HepG2 (cell line): ENCODE measurements around the gene PAM16. TPM values are rescaled to one million over a fixed set of nuclear protein-coding genes. Genes with fewer than 3 reads are reported as not detected.
A peak's percentile ranks its signal among the peaks of the same experiment; 100 is the strongest.

Experiments used
- CBX1 ChIP-seq: IDR thresholded peaks from one replicate; pipeline ENCODE4 v1.6.1; 2016; ENCODE audit warnings: antibody characterized with exemption, low read depth
- GATAD1 ChIP-seq: IDR thresholded peaks from 2 replicates; pipeline ENCODE4 v1.6.1; 2016; ENCODE audit warnings: missing genetic modification reagents, missing compliant biosample characterization
- GATAD2A ChIP-seq: IDR thresholded peaks from 2 replicates; pipeline ENCODE4 v1.6.1; 2016
- NR2F2 ChIP-seq: IDR thresholded peaks from 2 replicates; pipeline ENCODE4 v1.6.1; 2012; ENCODE audit warnings: low read depth, inconsistent platforms, borderline replicate concordance
- PRMT3 ChIP-seq: sonication (generic); formaldehyde crosslinking; IDR thresholded peaks from 2 replicates; pipeline ENCODE4 v1.8.1; 2022; ENCODE audit warnings: low read depth, mild to moderate bottlenecking, moderate library complexity, missing genetic modification reagents, borderline replicate concordance
- SMAD3 ChIP-seq: sonication (generic); formaldehyde crosslinking; IDR thresholded peaks from 2 replicates; pipeline ENCODE4 v1.4.0; 2020; ENCODE audit warnings: missing genetic modification reagents
- ZBTB3 ChIP-seq: sonication (generic); formaldehyde crosslinking; IDR thresholded peaks from 2 replicates; pipeline ENCODE4 v1.4.0; 2020; ENCODE audit warnings: low read depth, mild to moderate bottlenecking, moderate library complexity, missing genetic modification reagents, borderline replicate concordance
- ZFX ChIP-seq: sonication (generic); formaldehyde crosslinking; IDR thresholded peaks from 2 replicates; pipeline ENCODE4 v1.4.0; 2020; ENCODE audit warnings: mild to moderate bottlenecking, low read depth, missing genetic modification reagents, moderate library complexity
- ZNF430 ChIP-seq: sonication (generic); formaldehyde crosslinking; IDR thresholded peaks from 2 replicates; pipeline ENCODE4 v1.9.0; 2021; ENCODE audit warnings: mild to moderate bottlenecking, missing genetic modification reagents
- ZNF605 ChIP-seq: sonication (generic); formaldehyde crosslinking; IDR thresholded peaks from 2 replicates; pipeline ENCODE4 v1.8.0; 2022; ENCODE audit warnings: mild to moderate bottlenecking, missing genetic modification reagents
- ZNF792 ChIP-seq: IDR thresholded peaks from 2 replicates; pipeline ENCODE4 v1.6.1; 2016
- polyA plus RNA-seq, 8 experiments: library from polyadenylated mRNA; depleted of rRNA in 3 of 8; stranded (reverse) in 7 of 8; unstranded in 1 of 8; fragments of >200 nt; fragmentation: Illumina TruSeq in 4 of 8; extraction: Trizol in 4 of 8; gene quantifications; 2 replicates each; pipeline versions ENCODE4 v1.2.1 to v1.2.3, GENCODE V29; 2011 to 2016; ENCODE audit warnings: low read depth in 4 of 8, missing spikeins in 1 of 8, mixed read lengths in 1 of 8; ENCODE audit not compliant: insufficient read depth in 1 of 8
- total RNA-seq, 5 experiments: library from RNA; depleted of rRNA; stranded (reverse); fragments of >200 nt; fragmentation: Illumina TruSeq; extraction: Trizol; gene quantifications; 2 replicates each; pipeline ENCODE4 v1.2.3, GENCODE V29; 2016; ENCODE audit warnings: low read depth in 1 of 5
- TF ChIP-seq, protein P1 (sequence below): IDR thresholded peaks from 2 replicates; pipeline ENCODE4 v1.6.1; 2012; ENCODE audit warnings: inconsistent platforms
- TF ChIP-seq, protein P2 (sequence below): IDR thresholded peaks from 2 replicates; pipeline ENCODE4 v1.6.1; 2016; ENCODE audit warnings: low read depth, control low read depth
- TF ChIP-seq, protein P3 (sequence below): sonication (generic); formaldehyde crosslinking; IDR thresholded peaks from 2 replicates; pipeline ENCODE4 v1.4.0; 2020; ENCODE audit warnings: missing genetic modification reagents
- TF ChIP-seq, protein P4 (sequence below): IDR thresholded peaks from 2 replicates; pipeline ENCODE4 v1.6.1; 2018; ENCODE audit warnings: missing genetic modification reagents, mild to moderate bottlenecking, missing compliant biosample characterization
- TF ChIP-seq, protein P5 (sequence below): sonication (generic); formaldehyde crosslinking; IDR thresholded peaks from 2 replicates; pipeline ENCODE4 v1.5.0; 2020; ENCODE audit warnings: mild to moderate bottlenecking, missing genetic modification reagents
- TF ChIP-seq, protein P6 (sequence below): IDR thresholded peaks from 2 replicates; pipeline ENCODE4 v1.6.1; 2016; ENCODE audit warnings: low read depth, borderline replicate concordance

Gene PAM16
- total and polyA plus RNA-seq, 2 of the 13 experiments (the other 11 are each of a cell fraction or from before 2014, with no cell fraction given) = 51.5 to 51.8 TPM

DNA sequence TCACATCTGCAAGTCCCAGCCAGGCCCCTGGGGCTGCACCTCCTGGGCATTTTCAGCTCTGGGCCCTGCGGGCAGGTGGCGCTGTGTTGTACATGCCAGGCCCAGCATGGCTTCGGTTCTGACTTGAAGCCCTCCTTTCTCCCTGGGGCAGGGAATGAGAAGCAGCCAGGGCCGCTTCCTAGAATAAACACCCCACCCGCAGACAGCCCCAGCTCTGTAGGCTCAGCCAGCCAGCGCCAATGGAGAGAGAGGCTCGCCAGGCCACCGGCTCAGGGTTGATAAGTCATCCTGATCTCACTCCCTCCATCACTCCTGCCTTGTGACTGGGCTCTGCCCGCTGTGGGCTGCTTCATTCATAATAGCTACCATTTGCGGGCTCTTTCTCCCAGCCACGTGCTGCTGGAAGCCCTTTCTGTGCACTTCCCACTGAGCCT lies 41.3 kb downstream of the PAM16 start (continued):
- TF ChIP-seq CBX1 (no peak), PRMT3 (CRISPR knock-in tag) (no peak), GATAD1 (CRISPR knock-in tag) (peak; percentile 53; the same call in 1 of the 2 replicates), ZBTB3 (CRISPR knock-in tag) (no peak), SMAD3 (CRISPR knock-in tag) (no peak), ZNF430 (CRISPR knock-in tag) (peak; percentile 27; the same call in 1 of the 2 replicates), ZFX (CRISPR knock-in tag) (peak; percentile 69), NR2F2 (peak; percentile 21; the same call in 1 of the 2 replicates), GATAD2A (peak; percentile 47; the same call in 1 of the 2 replicates), ZNF792 (0 out of 2 replicates have a peak, but pooled peaks have one; percentile 43), ZNF605 (CRISPR knock-in tag) (peak; percentile 73; the same call in 1 of the 2 replicates)
- TF ChIP-seq, protein P1, sequence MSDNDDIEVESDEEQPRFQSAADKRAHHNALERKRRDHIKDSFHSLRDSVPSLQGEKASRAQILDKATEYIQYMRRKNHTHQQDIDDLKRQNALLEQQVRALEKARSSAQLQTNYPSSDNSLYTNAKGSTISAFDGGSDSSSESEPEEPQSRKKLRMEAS = peak; percentile 72
- TF ChIP-seq, protein P2, sequence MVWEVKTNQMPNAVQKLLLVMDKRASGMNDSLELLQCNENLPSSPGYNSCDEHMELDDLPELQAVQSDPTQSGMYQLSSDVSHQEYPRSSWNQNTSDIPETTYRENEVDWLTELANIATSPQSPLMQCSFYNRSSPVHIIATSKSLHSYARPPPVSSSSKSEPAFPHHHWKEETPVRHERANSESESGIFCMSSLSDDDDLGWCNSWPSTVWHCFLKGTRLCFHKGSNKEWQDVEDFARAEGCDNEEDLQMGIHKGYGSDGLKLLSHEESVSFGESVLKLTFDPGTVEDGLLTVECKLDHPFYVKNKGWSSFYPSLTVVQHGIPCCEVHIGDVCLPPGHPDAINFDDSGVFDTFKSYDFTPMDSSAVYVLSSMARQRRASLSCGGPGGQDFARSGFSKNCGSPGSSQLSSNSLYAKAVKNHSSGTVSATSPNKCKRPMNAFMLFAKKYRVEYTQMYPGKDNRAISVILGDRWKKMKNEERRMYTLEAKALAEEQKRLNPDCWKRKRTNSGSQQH = 0 out of 2 replicates have a peak, but pooled peaks have one; percentile 47
- TF ChIP-seq, protein P3, sequence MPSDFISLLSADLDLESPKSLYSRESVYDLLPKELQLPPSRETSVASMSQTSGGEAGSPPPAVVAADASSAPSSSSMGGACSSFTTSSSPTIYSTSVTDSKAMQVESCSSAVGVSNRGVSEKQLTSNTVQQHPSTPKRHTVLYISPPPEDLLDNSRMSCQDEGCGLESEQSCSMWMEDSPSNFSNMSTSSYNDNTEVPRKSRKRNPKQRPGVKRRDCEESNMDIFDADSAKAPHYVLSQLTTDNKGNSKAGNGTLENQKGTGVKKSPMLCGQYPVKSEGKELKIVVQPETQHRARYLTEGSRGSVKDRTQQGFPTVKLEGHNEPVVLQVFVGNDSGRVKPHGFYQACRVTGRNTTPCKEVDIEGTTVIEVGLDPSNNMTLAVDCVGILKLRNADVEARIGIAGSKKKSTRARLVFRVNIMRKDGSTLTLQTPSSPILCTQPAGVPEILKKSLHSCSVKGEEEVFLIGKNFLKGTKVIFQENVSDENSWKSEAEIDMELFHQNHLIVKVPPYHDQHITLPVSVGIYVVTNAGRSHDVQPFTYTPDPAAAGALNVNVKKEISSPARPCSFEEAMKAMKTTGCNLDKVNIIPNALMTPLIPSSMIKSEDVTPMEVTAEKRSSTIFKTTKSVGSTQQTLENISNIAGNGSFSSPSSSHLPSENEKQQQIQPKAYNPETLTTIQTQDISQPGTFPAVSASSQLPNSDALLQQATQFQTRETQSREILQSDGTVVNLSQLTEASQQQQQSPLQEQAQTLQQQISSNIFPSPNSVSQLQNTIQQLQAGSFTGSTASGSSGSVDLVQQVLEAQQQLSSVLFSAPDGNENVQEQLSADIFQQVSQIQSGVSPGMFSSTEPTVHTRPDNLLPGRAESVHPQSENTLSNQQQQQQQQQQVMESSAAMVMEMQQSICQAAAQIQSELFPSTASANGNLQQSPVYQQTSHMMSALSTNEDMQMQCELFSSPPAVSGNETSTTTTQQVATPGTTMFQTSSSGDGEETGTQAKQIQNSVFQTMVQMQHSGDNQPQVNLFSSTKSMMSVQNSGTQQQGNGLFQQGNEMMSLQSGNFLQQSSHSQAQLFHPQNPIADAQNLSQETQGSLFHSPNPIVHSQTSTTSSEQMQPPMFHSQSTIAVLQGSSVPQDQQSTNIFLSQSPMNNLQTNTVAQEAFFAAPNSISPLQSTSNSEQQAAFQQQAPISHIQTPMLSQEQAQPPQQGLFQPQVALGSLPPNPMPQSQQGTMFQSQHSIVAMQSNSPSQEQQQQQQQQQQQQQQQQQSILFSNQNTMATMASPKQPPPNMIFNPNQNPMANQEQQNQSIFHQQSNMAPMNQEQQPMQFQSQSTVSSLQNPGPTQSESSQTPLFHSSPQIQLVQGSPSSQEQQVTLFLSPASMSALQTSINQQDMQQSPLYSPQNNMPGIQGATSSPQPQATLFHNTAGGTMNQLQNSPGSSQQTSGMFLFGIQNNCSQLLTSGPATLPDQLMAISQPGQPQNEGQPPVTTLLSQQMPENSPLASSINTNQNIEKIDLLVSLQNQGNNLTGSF (CRISPR knock-in tag) = 0 out of 2 replicates have a peak, but pooled peaks have one; percentile 34
- TF ChIP-seq, protein P4, sequence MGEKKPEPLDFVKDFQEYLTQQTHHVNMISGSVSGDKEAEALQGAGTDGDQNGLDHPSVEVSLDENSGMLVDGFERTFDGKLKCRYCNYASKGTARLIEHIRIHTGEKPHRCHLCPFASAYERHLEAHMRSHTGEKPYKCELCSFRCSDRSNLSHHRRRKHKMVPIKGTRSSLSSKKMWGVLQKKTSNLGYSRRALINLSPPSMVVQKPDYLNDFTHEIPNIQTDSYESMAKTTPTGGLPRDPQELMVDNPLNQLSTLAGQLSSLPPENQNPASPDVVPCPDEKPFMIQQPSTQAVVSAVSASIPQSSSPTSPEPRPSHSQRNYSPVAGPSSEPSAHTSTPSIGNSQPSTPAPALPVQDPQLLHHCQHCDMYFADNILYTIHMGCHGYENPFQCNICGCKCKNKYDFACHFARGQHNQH (CRISPR knock-in tag) = 0 out of 2 replicates have a peak, but pooled peaks have one; percentile 17
- TF ChIP-seq, protein P5, sequence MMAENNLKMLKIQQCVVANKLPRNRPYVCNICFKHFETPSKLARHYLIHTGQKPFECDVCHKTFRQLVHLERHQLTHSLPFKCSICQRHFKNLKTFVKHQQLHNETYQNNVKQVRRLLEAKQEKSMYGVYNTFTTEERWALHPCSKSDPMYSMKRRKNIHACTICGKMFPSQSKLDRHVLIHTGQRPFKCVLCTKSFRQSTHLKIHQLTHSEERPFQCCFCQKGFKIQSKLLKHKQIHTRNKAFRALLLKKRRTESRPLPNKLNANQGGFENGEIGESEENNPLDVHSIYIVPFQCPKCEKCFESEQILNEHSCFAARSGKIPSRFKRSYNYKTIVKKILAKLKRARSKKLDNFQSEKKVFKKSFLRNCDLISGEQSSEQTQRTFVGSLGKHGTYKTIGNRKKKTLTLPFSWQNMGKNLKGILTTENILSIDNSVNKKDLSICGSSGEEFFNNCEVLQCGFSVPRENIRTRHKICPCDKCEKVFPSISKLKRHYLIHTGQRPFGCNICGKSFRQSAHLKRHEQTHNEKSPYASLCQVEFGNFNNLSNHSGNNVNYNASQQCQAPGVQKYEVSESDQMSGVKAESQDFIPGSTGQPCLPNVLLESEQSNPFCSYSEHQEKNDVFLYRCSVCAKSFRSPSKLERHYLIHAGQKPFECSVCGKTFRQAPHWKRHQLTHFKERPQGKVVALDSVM (CRISPR knock-in tag) = 0 out of 2 replicates have a peak, but pooled peaks have one; percentile 15
- TF ChIP-seq, protein P6, sequence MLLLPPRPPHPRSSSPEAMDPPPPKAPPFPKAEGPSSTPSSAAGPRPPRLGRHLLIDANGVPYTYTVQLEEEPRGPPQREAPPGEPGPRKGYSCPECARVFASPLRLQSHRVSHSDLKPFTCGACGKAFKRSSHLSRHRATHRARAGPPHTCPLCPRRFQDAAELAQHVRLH (CRISPR knock-in tag) = peak; percentile 64; the same call in 1 of the 2 replicates
